HPDE6-E6E7 (cell line): ENCODE results near the gene CFAP251.

Source experiments
- DNase-seq: peaks from one replicate; pipeline ENCODE4 v3.0.0; 2011; ENCODE audit warnings: missing footprints; ENCODE audit errors: extremely low spot score

Gene CFAP251

GRCh38 chr12:122001466-122002209, 83.2 kb downstream of the CFAP251 start:
- peak; percentile 94 for DNase-seq

GRCh38 chr12:122003651-122004611, 85.5 kb downstream of the CFAP251 start:
- DNase-seq, result no peak

DNA sequence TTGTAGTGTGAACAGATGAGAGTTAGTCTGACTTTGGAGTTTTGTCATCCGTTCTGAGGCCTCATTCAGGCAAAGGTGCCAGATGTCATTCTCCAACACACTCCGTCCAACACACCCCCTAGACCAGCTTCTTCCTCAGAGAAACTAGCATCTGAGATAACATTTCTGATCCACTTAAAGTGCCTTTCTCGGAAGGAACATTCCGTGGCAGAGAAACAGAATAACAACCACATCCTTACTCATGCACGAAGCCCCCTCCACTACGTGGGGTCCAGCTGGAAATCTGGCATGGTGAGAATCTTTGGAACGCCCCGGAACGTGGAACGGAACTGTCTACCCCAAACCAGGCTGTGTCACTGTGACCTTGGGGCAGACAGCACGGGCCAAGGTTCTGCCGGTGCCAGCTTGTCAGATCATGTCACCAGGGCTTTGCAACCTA, 86.3 kb downstream of the CFAP251 start:
- DNase-seq, result no peak

GRCh38 chr12:122005252-122005776, 86.9 kb downstream of the CFAP251 start:
- no peak for DNase-seq

- no peak for DNase-seq
These were observed 88.0 kb downstream of the CFAP251 start for GRCh38 chr12:122006186-122006926.

- no peak for DNase-seq
These were observed 91.3 kb downstream of the CFAP251 start for GRCh38 chr12:122009741-122010140.

DNA sequence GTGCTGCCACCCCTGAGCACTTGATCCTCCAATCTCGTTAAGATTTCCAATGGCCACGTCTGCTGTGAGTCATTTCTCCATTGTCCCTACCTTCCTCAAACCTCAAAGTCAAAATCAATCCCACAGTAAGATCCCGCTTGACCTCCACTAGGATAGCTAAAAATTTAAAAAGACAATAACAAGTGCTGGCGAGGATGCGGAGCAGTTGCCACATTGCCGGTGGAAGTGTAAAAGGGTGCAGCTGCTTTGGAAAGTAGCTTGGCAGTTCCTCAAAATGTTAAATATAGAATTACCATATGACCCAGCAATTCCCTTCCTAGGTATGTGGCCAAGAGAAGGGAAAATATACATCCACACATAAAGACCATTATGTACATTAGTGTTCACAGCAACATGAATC, 93.8 kb downstream of the CFAP251 start:
- no peak for DNase-seq

DNA sequence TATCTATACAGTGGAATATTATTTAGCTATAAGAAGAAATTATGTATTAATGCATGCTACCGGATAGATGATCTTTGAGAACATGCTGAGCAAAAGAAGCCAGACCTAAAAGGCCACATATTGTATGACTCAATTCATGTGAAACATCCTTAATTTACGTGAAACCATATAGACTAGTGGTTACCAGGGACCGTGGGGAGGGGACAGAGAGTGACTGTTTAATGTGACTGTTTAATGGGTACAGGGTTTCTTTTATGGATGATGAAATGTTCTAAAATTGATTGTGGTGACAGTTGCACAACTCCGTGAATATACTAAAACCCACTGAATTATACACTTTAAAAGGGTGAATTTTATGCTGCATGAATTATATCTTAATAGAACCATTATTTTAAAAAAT, 94.7 kb downstream of the CFAP251 start:
- no peak for DNase-seq

DNA sequence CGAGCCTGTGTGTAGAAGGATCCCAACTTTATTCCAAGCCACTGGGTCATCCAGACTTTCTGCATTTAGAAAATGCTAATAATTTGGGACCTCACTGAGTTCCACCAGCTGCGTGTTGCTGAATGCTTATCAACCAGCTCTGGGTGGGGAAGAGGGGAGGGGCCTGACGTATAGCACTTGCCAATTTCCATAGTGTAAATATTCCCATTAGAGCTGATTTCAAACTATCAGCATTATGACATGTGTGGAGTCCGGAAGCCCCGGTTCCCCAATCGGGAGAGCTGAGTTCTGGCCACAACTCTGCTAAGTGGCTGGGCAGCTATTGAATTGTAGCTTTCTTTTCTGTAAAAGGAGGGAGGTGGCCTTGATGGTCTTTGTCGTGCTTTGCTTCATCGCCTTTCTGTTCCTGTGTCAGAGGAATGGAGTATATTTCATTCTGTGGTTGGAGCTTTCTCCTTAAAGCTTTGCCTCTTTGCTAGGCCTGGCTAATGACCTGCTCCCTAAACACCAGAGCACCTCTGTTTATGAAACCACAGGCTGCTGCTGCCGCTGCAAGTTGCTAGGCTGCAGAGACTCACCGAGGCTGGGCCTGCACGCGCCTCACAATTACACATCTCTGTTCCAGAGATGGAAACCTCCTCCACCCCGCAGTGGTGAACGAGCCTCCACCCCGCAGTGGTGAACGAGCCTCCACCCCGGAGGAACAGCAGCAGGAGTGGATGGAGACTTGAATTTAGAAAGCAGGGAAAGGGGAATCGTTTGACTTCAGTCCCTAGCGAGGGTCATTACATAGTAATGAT, 95.6 kb downstream of the CFAP251 start:
- no peak for DNase-seq

- no peak for DNase-seq
These were observed 96.4 kb downstream of the CFAP251 start for GRCh38 chr12:122014781-122015180.

DNA sequence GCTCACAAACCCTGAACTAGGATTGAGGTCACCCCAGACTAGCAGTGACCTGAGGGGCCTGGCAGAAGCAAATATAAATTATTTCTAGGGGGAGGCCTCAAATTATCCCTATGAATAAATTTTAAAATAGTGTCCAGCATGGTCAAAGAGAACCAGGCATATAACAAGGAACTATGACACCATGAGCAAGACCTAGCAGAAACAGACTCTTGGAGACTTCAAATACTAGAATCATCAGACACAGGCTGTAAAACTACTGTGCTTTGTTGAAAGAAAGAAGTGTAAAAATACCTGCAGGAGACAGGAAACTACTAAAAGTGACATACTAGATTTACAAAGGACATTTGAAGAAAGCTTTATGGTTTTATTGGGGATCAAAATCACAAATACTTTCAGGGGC, 100.1 kb downstream of the CFAP251 start:
- DNase-seq, result no peak

DNA sequence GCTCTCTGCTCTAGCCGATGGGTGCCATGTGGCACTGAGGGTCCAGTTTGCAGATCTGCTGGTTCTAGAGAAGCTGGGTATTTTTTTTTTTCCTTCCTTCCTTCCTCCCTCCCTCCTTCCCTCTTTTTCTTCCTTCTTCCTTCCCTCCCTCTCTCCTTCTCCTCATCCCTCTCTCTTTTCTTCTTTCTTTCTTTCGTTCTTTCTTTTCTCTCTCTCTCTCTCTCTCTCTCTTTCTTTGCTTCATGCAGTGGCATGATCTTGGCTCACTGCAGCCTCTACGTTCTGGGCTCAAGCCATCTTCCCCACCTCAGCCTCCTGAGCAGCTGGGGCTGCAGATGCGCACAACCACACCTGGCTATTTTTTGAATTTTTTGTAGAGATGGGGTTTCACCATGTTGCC, 100.5 kb downstream of the CFAP251 start:
- no peak for DNase-seq

DNA sequence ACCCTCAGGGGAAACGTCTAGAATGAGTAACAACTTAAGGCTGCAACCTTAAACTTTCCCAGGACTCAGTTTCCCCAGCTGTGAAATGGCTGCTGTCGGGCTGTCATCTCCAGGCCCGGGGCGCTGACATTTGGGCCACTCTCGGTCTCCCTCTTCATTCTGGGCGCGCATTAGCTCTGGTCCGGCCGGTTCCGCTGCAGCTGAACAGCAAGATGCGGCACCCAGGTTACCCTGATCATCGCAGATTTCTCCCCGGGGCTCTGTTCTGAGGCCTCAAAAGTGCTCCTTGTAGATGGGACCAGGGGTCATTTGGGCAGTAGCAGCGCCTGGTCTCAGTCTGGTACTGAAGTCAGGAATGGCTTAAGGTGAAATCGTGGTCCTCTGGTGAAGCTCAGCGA, 102.4 kb downstream of the CFAP251 start:
- no peak for DNase-seq

GRCh38 chr12:122021193-122021821, 102.9 kb downstream of the CFAP251 start:
- no peak for DNase-seq

GRCh38 chr12:122021822-122022392, 103.5 kb downstream of the CFAP251 start, which contains the start of gene BCL7A:
Gene BCL7A, plus strand, starts transcription at chr12:122021884. Its CDS starts 208 bp downstream, at chr12:122022092.
- DNase-seq, result peak; percentile 38

DNA sequence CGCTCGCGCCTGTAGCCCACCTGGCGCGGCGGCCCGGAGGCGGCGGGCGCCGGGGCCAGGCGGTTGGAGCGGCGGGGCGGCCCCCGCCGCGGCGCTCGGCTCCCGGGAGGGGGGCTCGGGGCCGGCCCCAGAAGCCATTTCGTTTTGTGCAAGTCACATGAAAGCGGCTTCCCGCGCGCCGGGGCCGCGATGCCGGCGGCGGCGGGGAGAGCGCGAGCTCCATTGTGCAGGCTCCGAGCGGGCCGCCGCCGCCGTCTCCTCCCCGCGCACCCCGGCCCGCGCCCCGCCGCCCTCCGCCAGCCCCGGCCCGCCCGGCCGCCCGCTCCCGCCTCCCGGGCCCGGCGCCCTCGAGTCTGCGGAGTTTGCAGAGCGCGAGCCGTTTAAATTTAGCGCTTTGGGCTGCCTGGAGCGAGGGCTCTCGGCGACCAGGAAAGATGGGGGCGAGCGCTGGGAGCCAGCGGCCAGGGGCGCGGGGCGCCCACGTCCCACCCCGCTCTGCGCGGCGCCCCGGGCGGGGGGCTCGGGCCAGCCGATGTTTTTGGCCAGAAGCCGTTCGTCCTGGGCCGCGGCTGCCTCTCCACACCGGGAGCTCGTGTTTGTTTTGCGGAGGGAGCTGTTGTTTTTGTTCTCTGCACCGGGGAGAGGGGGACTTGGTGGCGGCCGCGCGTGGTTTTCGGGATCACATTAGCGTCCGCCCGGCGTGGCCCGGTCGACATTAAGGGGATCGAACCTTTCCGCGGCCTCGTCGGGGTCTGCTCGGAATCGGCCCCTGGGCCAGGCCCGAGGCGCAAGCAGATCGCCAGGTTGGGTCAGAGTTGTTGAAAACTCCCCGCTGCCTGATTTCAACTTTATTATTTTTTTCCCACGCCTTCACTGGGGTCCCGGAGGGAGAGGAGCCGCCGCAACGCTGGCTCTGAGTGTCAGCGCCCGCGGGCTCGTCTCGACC, 104.3 kb downstream of the CFAP251 start:
- DNase-seq, result peak; percentile 17

- peak; percentile 63 for DNase-seq
These were observed 105.1 kb downstream of the CFAP251 start for GRCh38 chr12:122023339-122024131.
